ENCODE results near the gene GDF2.

GRCh38 chr10:47282657-47283018 is 39.6 kb upstream of the GDF2 start:
- TF ChIP-seq CTCF (conservative IDR thresholded peaks at IDR 0.05; ENCODE audit: low read depth in 2 of 2): no peak
- TF ChIP-seq POLR2AphosphoS5 (IDR thresholded peaks at IDR 0.05; ENCODE audit: low read depth): no peak
- no peak for TF ChIP-seq EZH2 (IDR thresholded peaks at IDR 0.05; ENCODE audit: low read depth, unreplicated experiment)
- no peak for TF ChIP-seq REST (IDR thresholded peaks at IDR 0.05; ENCODE audit: unreplicated experiment)
- no peak for TF ChIP-seq EZH2phosphoT487 (IDR thresholded peaks at IDR 0.05; ENCODE audit: unreplicated experiment)
- no peak for TF ChIP-seq ZNF331 (CRISPR knock-in tag; IDR thresholded peaks at IDR 0.05; ENCODE audit: low read depth)
- no peak for TF ChIP-seq CREB1 (CRISPR knock-in tag; IDR thresholded peaks at IDR 0.05; ENCODE audit: low read depth)
- no peak for TF ChIP-seq JUNB (IDR thresholded peaks at IDR 0.05; ENCODE audit: unreplicated experiment)
- no peak for TF ChIP-seq ETS1 (IDR thresholded peaks at IDR 0.05)
- TF ChIP-seq ZNF114 (CRISPR knock-in tag; IDR thresholded peaks at IDR 0.05): no peak
- no peak for TF ChIP-seq NANOG (IDR thresholded peaks at IDR 0.05; ENCODE audit: borderline replicate concordance)
- TF ChIP-seq STAT1 (IDR thresholded peaks at IDR 0.05; ENCODE audit: unreplicated experiment): no peak
- no peak for TF ChIP-seq ZNF462 (CRISPR knock-in tag; IDR thresholded peaks at IDR 0.05)

Measured in GM23338 (cell line).